Inferior parietal cortex (tissue), 1 donor: ENCODE measurements around the gene SELENOM.
"Not testable (repeated sequence)": the region's sequence is repeated elsewhere in the genome, so short reads cannot be mapped to it uniquely, and the experiment has no call there.

Experiments used
- DNase-seq: peaks from one replicate; pipeline ENCODE4 v3.0.0-alpha.2; 2016; ENCODE audit errors: extremely low spot score

SELENOM gene

DNA sequence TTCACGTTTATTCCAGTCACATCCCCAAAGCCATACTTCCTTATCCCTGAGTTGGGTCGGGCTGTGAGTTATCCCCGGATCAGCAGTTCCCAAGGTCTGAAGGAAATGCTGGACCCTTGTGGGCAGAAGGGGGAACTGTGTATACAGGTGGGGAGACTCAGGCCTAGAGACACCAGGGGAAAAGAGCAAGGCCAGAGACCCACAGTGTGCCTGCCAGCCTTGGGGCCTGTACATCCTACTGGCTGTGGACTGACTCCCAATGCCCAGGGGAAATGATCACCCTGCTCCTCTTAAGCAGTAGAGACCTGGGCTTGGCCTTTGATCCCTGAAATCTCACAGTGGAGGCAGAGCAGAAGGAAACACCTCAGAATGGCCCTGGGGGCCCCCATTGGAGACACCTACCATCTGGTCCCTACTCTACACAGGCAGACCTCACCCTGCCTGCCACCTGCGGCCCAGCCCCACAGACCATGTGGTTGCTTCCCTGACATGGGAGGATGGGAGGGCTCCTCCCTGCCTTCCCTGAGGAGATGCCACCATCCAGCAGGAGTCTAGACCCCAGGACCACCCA lies 1.3 kb downstream of the SELENOM start:
- no peak for DNase-seq

DNA sequence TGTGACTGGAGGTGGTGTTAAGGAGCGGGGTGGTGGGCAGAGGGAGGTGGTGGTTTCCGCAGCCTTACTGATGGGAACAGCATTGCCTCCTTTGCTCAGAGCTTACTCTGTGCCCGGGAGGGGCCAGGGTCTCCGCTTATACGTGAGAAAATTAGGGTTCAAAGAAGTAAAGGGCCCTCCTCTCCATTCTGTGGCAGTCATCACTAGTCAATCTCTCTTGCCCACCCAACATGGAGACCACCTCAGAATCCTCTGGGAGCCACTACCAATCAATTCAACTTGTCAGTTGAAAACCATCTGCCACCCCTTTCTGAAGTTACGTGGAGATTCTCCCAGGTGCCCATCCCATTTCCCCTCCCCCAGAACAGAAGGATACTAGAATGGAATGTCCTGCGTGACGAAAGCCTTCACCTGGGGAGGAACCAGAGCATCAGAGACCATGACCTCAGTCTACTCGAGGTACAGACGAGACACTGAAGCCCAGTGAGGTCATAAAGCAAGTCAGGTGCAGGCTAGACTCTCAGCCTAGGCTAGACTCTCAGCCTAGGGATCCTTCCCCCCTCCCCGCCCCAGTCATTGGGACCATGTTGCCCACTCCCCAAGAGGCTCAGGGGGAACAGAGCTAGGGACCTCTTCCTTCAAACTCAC lies 2.0 kb downstream of the SELENOM start:
- no peak for DNase-seq

DNA sequence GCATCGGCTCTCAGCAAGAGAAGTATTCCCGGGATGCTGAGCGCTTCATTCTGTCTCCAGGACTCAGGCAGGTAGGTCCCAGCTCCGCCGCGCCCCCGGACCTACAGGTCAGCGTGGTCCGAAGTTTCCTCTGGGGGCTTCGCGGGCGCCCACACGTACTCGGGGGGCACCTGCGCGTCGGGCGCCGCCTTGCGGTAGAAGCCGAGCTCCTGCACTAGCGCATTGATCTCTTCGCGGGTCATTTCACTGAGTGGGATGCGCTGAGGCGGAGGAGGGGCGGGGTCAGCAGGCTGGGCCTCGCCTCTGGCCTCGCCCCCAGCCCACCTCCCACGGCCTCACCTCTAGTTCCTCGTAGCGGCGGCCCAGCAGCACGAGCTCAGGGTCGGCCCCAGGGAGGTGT lies 2.5 kb downstream of the SELENOM start:
- no peak for DNase-seq

DNA sequence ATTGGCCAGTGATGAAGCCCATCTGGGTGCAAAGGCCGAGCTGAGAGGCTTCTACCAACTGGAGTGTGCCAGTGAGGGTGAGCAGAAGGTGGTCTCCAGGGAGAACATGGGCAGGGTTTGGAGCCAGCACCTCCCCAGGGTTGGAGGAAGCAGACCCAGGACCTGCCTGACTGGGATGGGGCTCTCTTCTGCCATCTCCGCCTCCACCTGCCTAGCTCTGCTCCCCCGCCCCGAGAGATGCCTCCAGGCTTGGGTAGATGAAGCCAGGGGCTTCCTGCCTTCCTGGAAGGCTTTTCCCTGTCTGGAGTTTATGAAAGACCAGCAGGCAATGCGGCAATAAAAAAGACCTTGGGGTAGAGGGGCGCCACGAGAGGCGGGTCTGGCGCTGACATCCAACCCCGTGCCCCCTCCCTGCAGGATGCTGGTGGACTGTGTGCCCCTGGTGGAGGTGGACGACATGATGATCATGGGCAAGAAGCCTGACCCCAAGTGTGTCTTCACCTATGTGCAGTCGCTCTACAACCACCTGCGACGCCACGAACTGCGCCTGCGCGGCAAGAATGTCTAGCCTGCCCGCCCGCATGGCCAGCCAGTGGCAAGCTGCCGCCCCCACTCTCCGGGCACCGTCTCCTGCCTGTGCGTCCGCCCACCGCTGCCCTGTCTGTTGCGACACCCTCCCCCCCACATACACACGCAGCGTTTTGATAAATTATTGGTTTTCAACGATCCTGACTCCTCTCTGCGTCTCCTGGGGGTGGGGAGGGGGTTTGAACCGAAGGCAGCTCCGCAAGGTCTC lies 3.3 kb downstream of the SELENOM start:
- no peak for DNase-seq

DNA sequence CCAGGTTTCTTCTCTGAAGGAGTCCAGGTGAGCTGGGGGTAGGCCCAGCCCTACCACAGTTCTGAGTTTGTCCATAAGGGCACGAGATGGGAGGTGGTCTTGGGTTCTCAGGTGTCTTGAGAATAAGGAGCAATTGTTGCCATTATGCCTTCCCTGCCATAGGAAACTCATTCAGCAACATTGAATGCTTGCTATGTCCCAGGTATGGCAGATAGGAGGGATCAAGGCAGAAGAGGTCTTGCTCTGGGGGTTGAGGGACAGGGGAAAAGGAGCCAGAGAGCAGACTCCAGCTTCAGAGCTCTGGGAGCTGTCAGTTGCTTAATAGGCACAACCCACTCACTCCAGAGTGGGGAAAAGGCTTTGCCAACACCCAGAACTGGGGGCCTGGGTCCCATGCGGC lies 4.3 kb downstream of the SELENOM start:
- no peak for DNase-seq

DNA sequence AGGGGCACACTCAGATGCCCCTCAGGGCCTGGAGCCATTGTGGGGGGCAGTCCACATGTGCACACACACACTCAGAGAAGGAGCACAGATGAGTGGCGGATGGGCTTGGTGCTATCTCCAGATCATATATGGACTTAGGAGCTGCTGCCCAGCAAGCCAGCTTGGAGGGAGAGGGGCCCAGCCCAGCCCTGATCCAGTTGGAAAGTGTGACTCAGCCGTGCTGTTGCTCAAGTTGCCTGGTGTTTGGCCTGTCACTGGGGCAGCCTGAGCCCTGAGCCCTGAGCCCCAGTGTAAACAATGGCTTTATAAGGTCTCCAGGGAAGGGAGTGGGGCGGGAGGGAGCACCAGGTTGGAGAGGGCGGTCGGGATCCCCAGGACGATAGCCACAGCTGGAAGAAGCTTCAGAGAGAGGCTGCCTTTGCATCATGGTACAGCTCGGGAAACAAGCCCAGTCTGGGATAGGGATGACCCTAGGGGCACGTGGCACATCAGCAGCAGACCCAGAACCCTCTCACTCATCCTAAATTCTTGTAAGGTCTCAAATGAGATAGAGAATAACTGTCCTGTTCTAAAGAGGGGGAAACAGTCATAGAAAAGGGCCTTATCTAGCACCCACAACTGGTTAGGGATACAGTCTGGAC lies 4.8 kb downstream of the SELENOM start:
- DNase-seq: no peak

DNA sequence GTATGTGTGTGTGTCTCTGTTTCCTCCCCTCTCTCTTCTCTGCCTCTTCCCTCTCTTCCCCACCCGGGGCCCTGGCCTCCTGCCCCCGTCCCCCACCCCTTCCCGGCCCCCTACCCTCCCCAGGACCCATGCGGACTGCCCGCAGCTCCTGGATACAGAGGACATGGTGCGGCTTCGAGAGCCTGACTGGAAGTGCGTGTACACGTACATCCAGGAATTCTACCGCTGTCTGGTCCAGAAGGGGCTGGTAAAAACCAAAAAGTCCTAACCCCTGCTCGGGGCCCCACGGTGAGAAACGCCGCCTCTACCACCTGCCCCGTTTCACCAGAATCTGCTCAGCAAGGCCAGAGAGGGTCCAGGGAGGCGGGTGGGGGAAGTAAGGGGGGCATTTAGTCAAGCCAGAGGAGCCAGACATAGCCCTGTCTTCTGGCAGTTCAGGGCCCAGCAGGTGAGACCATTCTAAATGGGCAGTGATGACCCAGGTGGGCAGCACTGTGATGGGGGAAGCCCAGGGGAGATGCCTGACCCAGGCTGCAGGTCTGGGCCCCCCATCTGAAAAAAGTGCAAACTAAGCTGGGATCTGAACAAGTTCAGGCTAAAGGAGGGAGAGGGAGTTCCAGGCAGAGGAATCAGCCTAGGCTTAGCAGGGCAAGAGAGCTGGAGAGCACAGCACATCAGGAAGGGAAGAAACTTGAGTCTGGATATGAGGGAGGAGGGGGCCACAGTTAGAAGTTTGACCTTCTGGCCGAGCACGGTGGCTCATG lies 6.4 kb downstream of the SELENOM start:
- DNase-seq: no peak

DNA sequence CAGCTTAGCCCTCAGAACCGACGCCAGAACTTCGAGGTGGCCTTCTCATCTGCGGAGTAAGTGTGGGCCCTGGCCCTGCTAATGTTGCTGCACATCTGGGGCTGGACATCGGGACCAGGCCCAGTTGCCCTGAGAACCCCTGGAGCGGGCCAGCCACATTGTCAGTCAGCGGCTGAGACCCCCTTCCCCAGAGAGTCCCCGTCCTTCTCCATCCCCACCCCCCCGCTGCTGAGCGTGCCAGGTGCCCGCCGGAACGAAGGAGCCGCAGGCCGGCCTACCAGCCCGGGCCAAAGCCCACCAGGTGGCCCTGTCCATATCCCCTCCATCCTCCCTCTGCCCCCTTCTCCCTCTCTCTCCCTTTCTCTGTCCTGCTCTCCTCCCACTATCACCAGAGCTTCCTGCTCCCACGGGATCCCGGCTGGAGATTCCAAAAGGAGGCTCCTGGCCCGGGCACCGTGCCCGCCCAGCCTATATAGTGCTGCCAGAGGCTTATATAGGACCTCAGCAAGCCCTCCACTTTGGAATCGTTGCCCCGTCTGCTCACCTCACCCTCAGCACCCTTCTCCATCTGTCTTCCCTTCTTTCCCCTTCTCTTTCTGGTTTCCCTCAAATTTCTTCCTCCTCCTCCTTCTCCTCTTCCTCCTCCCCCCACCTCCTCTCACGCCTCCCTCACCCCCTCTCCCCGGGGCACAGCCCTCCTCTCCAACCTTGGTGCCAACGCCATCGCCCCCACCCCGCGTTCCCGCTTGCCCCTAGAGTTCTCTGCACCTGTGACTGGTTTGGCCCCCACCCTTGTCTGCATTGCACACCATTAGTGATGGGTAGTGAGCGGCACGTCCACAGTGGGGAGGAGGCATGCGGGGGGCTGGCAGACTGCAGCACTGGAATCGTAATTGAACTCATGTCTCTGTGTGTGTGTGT lies 7.3 kb downstream of the SELENOM start:
- DNase-seq: no peak

DNA sequence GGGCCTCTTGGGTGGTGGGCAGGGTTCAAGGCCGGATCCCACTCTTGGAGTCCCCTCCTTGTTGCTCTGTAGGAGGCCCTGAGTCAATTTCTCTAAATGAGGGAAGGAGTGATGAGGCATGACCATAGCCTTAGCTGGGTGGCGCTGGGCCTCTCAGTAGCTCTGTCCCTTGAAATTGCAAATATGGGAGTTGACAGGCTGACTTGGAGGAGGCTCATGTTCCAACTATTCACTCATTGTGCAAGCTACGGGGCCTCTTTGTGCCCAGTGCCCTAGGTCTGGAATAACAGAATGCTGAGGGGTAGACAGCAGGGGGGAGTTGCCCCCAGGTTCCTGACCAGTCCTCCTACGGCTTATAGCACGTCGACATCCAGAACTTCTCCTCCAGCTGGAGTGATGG lies 8.0 kb downstream of the SELENOM start:
- no peak for DNase-seq

DNA sequence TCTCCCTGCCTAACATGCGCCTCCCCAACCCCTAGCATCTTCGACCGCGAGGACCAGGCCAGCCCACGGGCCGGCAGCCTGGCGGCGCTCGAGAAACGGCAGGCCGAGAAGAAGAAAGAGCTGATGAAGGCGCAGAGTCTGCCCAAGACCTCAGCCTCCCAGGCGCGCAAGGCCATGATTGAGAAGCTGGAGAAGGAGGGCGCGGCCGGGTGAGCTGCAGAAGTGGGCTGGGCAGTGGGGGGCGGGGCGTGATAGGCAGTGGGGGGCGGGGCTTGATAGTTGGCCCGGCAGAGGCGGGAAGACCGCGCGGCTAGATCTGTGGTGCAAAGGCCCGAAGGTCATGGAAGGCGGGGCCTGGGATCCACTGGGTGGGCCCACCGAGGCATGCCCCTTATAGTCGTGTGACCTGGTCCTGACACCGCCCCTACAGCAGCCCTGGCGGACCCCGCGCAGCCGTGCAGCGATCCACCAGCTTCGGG lies 8.7 kb downstream of the SELENOM start:
- no peak for DNase-seq

DNA sequence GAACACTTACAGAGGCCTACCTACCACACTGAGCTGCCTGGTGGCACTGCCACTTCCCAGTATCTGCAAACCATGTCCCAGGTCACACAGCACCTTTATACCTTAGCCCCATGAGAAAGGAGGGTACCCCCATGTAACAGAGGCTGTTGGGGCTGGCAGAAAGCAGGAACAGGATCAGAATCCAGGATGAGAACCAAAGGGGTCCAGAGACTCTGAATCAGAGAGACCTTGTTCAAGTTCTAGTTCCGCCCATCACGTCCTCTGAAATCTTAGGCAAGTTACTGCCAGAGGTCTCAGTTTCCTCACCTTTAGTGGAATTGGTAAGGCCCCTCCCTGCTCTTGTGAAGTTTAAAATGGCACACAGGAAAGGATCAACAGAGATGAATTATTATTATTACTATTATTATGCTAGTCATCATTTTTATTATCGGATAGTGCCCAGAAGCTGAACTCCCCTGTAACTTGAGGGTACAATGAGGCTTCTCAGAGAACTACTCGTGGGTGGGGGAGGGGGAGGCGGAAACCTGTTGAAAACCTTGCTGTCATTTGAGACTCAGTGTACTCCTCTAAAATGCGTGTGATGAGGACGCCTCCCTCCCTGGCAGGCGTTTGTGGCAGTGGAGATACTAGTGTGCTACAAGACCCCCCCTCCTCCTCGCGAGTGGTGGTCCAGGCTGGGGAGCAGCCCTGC lies 9.3 kb downstream of the SELENOM start:
- DNase-seq: no peak

DNA sequence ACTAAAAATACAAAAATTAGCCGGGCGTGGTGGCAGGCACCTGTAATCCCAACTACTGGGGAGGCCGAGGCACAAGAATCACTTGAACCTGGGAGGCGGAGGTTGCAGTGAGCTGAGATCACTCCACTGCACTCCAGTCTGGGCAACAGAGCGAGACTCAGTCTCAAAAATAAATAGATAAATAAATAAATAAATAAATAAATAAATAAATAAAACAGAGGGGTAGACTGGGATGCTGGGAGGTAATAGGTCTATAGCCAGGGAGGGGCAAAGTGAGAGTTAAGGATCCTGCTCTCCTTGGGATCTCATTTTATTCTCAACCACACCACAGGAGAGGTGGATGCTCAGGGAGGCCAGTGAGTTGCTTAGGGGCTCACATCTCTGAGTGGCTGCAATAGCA lies 9.8 kb downstream of the SELENOM start:
- DNase-seq: not testable (repeated sequence)

DNA sequence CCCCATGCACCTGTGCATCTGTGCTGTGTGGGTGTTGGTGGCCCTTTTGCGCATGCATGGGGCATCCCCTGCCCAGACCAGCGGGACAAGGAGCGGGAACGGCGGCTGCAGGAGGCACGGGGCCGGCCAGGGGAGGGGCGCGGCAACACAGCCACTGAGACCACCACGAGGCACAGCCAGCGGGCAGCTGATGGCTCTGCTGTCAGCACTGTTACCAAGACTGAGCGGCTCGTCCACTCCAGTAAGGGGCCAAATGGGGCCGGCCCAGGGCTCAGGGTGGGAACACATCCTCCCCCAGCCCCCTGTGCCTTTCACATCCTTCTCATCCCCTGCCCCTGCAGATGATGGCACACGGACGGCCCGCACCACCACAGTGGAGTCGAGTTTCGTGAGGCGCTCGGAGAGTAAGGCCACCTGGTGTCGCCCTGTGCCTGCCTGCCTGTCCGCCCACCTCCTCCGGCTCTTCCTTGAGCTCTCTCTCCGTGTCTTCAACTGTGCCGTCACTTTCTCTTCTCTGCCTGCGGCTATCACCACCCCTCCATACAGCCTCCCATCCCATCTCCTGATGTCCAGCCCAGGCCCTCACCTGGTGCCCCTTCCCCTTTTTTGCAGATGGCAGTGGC lies 10.6 kb downstream of the SELENOM start:
- DNase-seq: no peak

DNA sequence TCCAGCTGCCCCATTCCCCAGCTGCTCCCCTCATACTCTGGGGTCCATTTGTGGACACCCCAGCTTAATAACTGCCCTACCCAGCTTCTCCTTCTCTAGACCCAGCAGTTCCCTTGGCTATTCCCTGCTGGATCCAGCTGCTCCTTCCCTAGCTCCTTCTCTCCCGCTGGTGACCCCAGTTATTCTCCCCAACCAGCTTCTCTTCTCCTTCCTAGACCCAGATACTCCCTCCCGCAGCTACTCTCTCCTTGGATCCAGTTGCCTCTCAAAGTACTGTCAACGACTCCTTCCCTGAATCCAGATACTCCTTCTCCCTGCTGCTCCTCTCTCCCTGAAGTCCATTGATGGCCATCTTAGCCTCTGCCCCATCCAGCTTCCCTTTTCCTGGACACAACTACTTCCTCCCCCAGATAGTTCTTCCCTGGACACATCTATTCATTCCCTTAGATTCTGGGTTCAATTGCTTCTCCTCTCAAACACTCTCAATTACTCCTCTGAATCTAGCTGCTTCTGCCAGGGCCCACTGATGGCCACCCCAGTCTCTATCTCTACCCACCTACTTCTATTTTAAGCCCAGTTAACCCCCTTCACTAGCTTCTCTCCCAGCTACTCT lies 11.6 kb downstream of the SELENOM start:
- DNase-seq: no peak

DNA sequence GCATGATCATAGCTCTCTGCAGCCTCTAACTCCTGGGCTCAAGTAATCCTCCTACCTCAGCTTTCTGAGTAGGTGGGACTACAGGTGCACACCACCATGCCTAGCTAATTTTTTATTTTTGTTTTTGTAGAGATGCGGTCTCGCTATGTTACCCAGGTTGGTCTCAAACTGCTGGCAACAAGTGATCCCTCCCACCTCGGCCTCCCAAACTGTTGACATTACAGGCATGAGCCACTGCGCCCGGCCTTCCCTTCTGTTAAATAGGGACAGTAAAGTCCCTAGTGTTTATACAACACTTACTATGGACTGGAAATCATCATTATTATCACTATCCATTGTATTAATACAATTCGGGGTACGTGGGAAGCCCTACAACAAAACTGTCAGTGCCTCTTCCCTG lies 12.6 kb downstream of the SELENOM start:
- no peak for DNase-seq

DNA sequence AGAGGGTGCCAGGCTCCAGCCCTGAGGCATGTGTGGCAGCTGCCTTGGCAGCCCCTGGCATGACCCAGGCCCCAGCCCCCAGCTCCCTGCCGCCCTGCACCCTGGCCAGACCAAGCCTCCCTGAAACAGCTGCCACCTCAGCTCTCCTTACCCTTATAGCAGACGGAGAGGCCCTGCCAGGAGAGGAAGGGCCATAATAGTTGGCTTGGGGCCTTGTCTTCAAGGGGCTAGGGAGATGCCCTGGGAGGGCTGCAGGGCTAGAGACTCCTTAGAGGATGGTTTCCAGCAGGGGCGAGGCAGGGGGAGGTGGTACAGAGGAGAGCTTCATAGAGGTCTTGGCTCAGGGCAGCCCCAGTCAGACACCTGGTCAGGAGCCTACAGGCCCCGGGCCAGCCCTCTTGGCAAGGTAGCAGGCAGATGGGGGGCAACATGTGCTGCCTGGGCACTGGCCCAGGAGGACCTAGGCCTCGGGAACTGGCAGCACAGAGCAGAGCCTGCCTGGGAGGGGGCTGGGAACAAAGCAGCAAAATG lies 13.3 kb downstream of the SELENOM start:
- DNase-seq: no peak

DNA sequence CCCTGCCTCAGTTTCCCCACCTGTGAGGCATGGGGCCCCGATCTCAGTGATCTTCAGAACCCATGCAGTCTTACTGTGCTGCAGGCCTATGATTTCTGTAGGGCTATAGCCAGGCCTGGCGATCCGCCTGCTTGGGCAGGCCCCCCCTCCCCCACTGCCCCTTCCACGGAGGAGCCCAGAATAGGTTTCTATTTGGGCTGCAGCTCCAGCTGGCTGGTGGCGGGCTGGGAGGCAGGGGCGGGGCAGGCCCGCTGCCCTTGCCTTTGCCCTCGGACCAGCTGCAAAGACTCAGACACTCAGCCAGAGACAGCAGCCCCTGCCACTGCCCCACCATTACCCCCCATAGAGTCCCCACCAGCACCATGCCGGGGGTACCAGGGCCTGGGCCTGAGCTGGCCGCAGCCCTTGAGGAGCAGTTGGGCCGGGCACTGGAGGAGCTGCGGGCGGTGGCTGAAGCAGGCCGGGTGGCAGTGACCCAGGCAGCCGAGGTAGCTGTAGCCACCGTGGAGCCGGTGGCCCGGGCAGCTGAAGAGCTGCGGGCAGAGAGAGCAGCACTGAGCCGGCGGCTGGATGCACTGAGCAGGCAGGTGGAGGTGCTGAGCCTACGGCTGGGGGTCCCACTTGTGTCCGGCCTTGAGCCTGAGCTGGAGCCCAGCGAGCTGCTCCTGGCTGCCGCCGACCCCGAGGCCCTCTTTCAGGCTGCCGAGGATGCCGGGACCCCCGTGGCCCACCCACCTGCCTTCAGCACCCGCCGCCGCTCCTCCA lies 14.1 kb downstream of the SELENOM start:
- DNase-seq: no peak

DNA sequence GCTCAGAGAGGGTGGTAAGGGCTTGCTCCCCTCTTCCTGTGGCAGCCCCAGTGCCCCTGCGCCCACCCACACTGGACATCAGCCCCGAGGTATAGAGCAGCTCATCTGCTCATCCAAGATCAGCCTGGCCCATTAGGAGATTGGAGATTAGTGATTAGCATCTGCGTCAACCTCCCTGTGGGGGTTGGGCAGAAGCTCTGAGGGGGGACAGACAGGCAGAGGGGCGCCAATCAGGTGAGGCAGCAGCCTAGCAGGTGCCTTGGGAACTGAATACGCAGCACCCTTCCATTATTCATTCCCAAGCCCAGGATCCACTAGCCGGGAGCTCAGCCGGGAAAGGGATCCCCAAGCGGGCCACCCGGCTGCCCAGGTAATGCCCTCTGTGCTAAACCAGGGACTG lies 15.2 kb downstream of the SELENOM start:
- DNase-seq: no peak
